CD1c-positive myeloid dendritic cell (primary cell): Measurements from ENCODE around the gene COX6B2.
A peak's percentile ranks its signal among the peaks of the same experiment; 100 is the strongest.
"Not testable (repeated sequence)": the region's sequence is repeated elsewhere in the genome, so short reads cannot be mapped to it uniquely, and the experiment has no call there.

ENCODE experiments used
- DNase-seq: peaks from one replicate; pipeline ENCODE4 v3.0.0-alpha.2; 2016; ENCODE audit errors: extremely low spot score

The COX6B2 gene

DNA sequence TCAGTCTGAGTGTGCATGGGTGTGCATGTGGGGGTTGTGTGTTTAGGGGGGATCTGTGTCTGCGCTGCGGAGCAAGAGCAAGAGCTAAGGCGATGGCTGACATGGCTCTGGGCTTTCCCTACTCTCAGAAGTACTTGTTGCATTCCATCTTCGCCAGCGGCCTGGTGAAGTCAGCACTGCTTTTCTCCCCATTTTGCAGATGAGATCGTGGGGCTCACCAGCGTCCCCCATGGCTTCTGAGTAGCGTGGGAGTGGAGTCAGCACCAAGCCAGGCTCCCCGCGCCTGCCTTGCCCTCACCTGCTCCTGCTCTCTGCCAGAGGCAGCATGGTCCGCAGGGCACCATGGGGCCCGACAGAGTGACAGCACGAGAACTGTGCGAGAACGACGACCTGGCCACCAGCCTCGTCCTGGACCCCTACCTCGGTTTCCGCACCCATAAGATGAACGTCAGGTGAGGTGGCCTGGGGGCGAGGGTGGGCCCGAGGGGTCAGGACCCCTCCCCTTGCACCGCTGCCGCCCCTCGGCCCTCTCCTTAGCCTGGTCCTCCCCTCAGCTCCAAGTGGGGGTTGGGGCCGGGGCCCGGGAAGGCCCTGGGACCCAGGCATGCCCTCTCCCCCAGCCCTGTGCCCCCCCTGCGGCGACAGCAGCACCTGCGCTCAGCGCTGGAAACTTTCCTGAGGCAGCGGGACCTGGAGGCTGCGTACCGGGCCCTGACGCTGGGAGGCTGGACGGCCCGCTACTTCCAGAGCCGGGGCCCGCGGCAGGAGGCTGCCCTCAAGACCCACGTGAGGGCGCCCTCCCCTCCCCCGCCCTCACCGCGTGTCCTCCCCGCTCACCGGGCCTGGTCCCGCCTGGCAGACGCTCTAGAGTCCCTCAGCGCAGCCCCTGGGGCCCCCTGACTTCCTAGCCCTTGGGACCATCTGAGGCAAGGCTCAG, 12.7 kb downstream of the COX6B2 start:
- DNase-seq, result no peak

DNA sequence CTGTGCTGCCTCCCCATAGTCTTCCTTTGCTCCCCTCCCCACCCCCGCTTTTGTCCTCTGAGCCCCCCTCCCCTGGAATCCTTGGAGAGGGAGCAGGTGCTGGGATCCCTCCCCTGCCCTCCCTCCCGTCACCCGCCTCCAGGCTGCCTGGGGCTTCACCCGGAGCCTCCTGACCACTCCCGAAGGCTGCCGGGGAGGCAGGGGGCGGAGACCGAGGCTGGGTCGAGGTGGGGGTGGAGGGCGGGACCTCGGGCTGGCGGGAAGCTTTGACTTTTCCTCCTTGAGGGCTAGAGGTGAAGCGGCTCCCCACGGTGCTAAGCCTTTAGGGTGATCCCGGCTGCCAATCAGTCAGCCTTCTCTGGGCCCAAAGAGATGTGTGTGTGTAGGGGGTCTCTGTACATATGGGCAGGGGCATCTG, 13.3 kb downstream of the COX6B2 start:
- DNase-seq, result peak; percentile 85

DNA sequence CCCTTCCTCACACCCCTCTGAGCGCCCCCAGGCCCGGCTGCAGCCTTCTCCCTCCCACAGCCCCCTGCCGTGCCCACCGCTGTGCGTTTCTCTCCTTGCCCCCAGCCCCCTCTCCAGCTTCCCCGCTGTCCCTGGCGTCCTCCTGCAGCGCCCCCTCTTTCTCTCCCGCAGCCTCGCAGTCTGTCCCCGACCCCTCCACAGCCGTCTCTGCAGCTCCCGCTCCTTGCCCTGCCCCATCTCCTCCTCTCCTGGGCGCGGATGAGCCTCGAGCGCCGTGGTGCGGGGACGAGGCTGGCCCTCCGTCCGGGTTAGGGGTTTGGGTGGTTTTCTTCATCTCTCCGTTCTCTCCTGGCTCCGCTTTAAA, 13.8 kb downstream of the COX6B2 start:
- no peak for DNase-seq

DNA sequence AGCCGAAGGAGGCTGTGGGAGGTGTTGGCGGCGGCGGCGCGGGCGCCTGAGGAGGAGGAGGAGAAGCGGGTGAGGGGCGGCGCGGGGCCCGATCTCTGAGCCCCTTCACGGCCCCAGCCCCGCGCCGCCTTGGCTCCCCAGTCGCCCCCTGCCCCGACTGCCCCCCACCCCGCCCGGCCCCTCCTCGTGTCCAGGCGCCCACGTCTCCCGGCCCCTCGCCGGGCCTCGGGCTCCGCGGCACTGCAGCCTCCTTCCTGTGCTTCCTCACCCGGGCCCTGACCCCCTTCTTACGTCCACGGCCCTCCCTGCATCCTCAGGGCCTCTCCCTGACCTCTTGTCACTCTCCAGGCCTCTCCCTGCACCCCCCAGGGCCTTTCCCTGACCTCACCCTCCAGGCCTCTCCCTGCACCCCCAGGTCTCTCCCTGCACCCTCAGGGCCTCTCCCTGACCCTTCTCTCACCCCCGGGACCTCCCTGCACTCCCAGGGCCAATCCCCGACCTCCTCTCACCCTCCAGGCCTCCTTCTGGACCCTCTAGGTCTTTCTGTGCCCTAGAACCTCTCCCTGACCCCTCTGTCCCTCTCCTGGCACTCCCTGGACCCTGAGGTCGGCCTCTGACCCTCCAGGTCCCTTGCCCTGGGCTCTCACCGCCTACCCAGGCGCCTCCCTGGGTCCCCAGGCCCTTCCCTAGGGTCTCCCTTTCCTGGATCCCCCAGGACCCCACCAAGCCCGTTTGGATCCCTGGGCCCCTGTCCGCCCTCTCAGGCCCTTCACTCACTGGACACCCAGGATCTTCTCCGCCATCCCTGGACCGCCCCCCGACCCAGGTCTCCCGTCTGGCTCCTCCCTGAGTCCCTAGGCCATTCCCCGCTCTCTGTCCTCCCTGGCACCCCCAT, 14.4 kb downstream of the COX6B2 start:
- no peak for DNase-seq

DNA sequence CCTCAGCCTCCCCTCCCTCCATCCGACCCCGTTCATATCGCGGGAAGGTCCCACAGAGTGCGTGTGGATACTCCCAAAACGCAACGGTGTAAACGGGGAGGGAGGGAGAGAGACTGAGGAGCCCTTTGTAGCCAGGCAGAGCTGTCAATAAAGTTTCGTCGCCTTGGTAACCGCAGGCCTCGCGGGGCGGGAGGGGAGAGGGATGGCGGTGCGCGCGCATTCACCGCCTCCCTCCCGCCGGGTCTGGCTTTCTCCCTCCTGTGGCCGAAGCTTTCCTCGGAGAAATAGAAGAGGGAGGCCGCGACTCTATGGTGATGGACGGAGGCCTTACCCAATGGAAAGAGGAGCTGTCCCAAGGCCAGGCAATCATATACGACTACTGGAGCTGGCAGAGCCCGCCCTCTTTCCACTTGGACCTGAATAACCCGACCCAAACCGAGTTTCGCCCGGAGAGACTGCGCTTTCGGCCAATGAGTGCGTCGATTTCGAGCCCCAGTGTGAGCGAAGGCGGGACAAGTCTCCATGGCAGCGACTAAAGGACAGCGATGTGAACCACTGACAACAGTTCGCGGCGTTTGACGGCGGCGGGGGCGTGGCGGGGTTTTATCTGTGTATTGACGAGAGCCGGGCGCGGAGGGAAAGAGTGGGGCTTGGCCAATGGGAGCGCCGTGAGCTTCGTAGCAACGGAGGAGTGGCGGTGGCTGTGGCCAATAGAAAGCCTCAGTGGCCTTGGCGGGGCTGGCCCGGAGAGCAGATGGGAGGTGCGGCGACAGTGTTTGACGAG, 15.2 kb downstream of the COX6B2 start, which contains the start of gene KMT5C:
Gene KMT5C (plus strand): TSS at position 772 of the 784 bp plus-strand sequence. CDS start 2,061 bp downstream, outside the sequence.
- DNase-seq, result peak; percentile 100

DNA sequence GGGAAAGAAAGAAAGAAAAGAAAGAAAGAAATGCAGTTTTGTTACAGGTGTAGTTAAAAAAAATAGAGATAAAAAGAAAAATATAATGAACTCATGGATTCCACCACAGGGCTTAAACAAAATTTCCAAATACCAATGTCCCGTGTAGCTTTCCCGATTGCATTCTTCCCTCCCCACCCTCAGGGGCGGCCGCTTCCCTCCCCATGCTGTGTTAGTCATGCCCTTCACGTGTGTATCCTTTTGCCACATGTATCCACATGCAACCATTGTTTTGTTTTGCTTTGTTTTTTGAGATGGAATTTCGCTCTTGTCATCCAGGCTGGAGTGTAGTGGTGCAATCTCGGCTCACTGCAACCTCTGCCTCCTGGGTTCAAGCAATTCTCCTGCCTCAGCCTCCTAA, 18.4 kb downstream of the COX6B2 start:
- no peak for DNase-seq

DNA sequence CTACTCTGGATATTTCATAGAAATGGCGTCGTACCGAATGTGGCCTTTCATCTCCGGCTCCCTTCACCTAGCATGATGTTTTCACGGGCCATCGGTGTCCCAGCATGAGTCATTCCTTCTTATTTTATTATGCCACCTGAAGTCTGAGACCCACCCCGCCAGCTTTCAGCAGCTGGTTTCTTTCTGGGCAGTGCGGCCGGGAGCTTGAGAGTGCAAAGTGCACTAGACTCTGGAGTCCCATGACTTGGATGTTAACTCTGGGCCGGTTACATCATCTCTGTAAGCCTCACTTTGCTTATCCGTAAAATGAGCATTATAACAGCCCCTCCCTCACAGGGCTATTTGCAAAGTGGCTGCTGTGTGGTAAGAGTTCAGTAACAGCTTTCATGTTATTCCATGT, 20.6 kb downstream of the COX6B2 start:
- DNase-seq, result no peak

DNA sequence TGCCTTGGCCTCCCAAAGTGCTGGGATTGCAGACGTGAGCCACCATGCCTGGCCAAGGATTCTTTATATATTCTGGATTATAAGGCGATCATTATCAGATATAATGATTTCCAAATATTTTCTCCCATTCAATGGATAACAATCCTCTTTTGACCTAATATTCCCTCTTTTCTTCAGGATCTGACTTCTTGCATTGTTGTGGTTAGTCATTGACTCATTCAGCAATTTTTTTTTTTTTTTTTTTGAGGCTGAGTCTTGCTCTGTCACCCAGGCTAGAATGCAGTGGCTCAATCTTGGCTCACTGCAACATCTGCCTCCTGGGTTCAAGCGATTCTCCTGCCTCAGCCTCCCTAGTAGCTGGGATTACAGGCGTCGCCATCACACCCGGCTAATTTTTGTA, 24.7 kb downstream of the COX6B2 start:
- not testable (repeated sequence) for DNase-seq

DNA sequence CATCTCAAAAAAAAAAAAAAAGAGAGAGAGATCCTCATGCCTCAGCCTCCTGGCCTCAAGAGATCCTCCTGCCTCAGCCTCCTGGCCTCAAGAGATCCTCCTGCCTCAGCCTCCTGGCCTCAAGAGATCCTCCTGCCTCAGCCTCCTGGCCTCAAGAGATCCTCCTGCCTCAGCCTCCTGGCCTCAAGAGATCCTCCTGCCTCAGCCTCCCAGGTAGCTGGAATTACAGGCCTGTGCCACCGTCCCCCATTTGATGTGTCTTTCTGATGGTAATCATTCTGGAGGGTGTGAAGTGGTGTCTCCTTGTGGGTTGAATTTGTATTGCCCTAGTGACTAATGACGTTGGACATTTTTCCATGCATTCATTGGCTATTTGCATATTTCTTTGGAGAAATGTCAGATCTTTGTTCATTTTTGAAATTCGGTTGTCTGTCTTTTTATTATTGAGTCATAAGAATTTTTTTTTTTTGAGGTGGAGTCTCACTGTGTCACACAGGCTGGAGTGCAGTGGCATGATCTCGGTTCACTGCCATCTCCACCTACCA, 25.7 kb downstream of the COX6B2 start:
- DNase-seq, result peak; percentile 48

DNA sequence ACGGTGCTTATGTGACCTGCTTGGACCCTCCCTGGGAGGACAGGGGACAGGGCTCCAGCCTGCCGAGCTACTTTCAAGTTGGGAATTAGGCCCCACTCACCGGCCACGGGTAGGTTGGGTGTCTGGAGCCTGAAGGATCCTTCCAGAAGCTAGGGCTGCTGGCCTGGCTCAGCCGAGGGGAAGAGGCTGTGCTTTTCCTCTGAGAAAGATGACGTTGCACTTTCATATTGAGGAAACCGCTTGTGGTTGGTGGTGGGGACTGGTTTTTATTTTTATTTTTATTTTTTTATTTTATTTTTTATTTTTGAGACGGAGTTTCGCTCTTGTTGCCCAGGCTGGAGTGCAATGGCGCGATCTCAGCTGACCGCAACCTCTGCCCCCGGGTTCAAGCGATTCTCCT, 29.3 kb downstream of the COX6B2 start, which contains the start of gene TMEM150B:
Gene TMEM150B (minus strand): TSS at position 170 of the 400 bp plus-strand sequence. CDS start 4,305 bp downstream, outside the sequence.
- DNase-seq, result peak; percentile 70

DNA sequence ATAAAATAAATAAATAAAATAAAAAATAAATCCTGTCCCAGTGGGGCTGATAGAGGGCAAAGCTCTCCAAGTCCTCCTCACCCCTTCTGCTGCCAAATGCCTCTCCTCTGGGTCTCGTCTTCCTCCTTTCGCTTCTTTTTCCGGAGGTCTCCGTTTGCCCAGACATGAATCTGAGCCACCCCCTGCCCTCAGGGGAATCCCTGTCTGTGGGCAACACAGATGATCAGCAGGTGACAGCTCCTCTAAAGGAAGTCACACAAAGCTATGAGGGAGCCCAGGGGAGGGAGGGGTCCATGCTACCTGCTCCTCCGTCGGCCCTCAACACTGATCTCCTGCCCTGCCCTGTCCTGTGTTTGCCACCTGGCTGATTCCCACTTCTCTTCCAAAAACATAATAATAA, 29.9 kb downstream of the COX6B2 start:
- peak; percentile 25 for DNase-seq

DNA sequence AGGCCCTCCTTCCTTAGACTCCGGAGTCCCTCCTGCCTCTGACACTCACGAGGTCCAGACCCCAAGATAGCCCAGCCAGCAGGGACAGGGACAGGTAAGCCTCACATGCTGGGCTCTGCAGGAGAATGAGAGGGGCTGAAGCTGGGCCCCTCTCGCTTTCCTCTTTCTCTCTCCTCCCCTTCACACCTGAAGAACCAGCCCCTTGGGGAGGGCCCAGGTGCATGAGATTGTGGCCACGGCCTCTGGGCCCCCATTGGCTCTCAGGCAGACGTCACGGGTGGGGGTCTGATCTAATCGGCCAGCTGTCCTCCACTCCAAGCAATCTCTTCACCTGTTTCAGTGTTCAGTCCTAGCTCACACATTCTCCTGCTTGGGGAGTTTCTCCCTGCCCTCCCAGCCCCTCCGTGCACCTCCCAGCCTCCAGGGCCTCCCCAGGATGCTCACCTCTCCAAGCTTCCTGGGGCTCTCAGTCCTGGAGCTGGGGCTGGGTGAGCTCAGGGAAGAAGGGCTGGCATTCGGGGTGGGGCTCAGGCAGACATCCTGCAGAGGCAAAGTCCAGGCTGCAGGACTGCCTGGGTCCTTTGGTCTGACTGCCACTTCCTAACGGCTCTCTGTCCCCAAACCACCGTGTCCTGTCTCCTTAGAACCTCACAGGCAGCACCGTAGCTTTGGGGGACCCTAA, 32.2 kb downstream of the COX6B2 start:
- DNase-seq, result no peak

DNA sequence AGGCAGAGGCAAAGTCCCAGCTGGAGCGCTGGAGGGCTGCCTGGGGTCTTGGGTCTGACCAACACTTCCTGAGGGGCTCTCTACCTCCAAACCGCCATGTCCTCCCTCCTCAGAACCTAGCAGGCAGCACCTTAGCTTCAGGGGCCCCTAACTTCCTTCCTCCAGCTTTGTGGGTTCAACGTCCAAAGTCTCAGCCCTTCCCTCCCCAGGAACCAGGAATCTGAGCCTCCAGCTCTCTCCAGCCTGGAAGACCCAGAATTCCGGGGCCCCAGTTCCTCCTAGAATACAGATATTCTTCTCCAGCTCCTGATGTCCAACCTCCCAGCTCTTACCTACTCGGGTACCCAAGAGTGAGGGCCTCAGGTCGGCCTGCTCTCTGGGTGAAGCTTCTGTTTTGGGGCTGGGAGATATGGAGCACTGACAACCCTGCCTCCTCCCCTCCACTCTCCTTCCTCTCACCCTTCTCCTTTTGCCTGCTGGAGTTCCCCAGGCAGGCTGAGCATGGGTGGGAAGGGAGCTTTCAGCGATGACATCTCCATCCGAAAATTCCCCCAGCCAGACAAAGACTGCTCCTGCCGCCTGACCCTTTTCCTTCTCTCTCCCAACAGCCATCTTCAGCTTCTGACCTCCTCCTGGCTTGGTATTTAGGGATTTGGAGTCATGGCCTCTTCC, 32.9 kb downstream of the COX6B2 start:
- DNase-seq, result peak; percentile 37

DNA sequence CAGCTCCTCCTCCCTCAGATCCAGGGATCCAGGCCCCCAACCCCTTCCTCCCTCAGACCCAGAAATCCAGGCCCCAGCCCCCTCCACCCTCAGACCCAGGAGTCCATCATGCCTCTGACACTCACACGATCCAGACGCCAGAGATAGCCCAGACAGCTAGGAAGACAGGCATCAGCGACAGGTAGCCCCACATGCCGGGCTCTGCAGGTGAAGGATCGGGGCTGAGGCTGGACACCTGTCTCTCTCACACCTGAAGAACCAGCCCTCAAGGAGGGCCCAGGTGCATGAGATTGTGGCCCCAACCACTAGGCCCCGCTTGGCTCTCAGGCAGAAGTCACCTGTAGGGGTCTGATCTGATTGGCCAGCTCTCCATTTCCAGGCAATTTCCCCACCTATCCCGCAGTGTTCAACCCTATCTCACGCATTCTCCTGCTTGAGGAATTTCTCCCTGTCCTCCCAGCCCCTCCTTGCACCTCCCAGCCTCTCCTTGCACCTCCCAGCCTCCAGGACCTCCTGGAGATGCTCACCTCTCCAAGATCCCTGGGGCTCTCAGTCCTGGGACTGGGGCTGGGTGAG, 33.6 kb downstream of the COX6B2 start:
- no peak for DNase-seq

DNA sequence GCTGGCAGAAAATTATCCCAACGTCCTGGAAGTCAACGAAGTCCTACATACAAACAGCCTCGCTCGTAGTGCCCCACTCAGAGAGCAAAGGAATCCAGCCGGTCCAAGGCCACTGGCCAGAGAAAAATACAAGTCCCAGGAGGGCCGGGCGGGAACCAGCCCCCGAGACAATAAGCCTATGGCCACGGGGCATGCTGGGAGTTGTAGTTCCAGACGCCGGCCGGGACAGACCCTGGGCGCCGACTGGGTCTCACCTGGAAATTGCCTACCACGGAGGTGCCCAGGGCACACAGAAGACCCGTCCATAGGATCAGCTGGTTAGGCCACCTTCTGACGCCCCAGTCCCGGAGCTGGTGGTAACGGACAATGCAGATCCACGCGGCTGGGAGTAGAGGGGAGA, 34.7 kb downstream of the COX6B2 start:
- DNase-seq, result no peak

DNA sequence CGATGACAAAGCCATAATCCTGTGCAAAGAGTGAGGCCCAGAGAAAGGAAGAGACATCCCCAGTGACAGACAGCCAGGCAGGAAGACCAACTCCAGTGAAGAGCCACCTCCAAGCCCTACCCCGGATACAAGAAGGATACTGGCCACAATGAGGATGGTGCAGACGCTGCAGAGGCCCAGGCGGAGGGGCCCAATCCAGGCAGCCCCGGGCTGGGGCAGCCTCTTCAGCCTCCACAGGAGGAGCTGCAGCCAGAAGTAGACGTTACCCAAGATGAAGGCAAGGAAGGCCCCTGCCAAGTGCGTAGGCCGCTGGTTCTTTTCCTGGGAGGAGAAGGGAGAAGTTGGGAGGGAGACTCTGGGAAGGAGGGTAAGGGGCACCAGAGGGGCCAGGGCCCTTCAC, 37.9 kb downstream of the COX6B2 start:
- DNase-seq, result no peak

DNA sequence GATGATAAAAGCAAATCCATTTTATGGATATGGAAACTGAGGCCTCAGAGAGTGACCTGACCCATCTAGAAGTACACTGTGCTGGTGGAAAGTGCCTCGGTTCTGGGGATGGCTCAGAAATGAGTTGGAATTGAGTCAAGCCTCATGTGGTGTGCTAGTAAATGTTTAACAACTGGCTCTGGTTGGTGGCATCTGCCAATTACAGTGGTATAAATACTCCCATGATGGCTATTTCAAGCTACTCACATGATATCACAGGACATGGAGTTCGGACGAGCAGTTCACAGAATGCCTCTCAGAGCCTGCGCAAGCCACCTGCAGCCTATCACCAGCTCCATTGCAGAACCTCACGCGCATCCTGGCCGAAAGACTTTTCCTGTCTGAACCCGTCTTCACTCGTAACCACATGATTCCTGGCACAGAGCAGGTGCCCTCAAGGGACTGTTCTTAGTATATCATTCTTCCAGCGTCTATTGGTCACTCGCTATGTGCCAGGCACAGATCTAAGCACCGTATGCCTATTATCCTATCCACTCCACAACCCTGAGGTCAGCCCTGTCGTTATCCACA, 38.5 kb downstream of the COX6B2 start:
- DNase-seq, result no peak

DNA sequence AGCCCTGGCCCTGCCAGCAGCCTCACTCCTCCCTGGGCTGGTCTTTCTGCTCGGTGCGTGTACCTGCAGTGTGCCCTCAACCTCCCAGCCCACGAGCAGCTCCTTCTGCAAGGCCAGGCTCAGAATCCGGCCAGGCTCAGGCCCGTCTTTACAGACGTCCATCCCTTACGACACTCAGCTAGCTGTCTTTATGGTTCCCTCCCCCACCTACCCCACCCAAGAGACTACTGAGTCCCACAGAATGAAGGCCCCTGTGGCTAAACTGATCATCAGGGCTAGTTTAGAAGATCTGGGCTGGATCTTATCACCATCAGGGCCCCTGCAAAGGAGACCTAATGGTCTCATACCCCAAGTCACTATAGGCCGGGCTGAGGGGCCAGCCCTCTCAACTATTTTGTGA, 40.1 kb downstream of the COX6B2 start:
- DNase-seq, result no peak
